Mononuclear cell (primary cell): ENCODE data around the gene LAMC1. TPM values are rescaled to one million over a fixed set of nuclear protein-coding genes. Genes with fewer than 3 reads are reported as not detected.

Experiments used
- H3K27me3 ChIP-seq: 2 replicates; pipeline ENCODE4 v1.6.0; 2011; ENCODE audit warnings: low read length, control low read depth; ENCODE audit not compliant: insufficient read depth
- H3K4me1 ChIP-seq: 2 replicates; pipeline ENCODE4 v1.5.1; 2011; ENCODE audit warnings: mild to moderate bottlenecking, low read length, control low read depth; ENCODE audit not compliant: insufficient read depth
- H3K4me3 ChIP-seq: 2 replicates; pipeline ENCODE4 v1.5.1; 2011; ENCODE audit warnings: mild to moderate bottlenecking, low read length, moderate library complexity
- H3K9me3 ChIP-seq: 2 replicates; pipeline ENCODE4 v1.5.1; 2011; ENCODE audit warnings: low read depth, mild to moderate bottlenecking, control low read depth, low read length
- total RNA-seq: library from RNA; depleted of rRNA; stranded (reverse); fragments of >200 nt; gene quantifications from one replicate; pipeline ENCODE4 v1.2.3, GENCODE V29; 2012

LAMC1 gene
- total RNA-seq, 1 donor = 2.6 TPM

- no peaks in the 10 kb centered on the region for H3K9me3 ChIP-seq
- H3K27me3 ChIP-seq = no peaks in the 10 kb centered on the region
- H3K4me3 ChIP-seq = no peak overlapping the region
- H3K4me1 ChIP-seq = no peaks in the 10 kb centered on the region
These were observed 155.8 kb downstream of the LAMC1 start for GRCh38 chr1:183179033-183179432.

- Histone ChIP-seq H3K4me1 (no peaks in the 10 kb centered on the region), H3K4me3 (no peak overlapping the region), H3K9me3 (no peaks in the 10 kb centered on the region), H3K27me3 (peaks cover 6% of the 10 kb centered on the region)
These were observed 157.0 kb downstream of the LAMC1 start for GRCh38 chr1:183180218-183180617.

DNA sequence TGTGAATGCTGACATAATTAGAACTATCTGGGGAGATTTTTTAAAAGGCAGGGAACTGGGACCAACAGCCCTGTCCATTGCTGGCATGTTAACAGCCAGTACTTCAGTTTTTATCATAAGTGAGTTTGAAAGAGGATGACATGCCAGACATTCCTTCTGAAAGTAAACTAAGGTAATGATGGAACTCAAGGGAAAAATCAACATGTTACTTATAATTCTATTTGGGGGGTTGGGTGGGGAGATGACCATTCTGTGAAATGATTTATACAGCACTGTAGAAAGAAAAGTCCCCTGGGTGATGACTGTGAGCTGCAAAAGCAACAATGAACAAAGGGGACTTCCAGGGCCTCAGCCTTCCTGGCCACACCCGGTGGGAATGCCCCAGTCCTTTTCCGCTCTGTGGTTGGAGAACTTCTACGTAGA is 157.4 kb downstream of the LAMC1 start:
- Histone ChIP-seq H3K4me3 (no peak overlapping the region), H3K27me3 (peaks cover 10% of the 10 kb centered on the region), H3K4me1 (no peaks in the 10 kb centered on the region), H3K9me3 (no peaks in the 10 kb centered on the region)

DNA sequence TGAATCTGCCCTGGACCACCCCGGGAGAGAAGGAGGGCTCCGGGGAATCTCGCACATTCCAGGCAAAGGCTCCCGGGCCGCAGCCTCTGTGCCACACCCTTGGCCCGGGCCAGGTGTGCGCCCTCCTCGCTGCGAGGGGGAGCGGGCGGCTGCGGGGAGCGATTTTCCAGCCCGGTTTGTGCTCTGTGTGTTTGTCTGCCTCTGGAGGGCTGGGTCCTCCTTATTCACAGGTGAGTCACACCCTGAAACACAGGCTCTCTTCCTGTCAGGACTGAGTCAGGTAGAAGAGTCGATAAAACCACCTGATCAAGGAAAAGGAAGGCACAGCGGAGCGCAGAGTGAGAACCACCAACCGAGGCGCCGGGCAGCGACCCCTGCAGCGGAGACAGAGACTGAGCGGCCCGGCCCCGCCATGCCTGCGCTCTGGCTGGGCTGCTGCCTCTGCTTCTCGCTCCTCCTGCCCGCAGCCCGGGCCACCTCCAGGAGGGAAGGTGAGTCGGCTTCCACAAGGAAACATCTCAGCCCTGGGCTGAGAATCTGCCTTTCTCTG is 162.8 kb downstream of the LAMC1 start, which contains the start of gene LAMC2:
Gene LAMC2, plus strand, starts transcription at position 324 of the 550 bp plus-strand sequence. Its CDS starts 89 bp downstream, at position 413.
- H3K27me3 ChIP-seq = peaks cover 42% of the 10 kb centered on the region
- no peaks in the 10 kb centered on the region for H3K9me3 ChIP-seq
- H3K4me1 ChIP-seq = no peaks in the 10 kb centered on the region
- no peak within 1 kb of the TSS for H3K4me3 ChIP-seq

DNA sequence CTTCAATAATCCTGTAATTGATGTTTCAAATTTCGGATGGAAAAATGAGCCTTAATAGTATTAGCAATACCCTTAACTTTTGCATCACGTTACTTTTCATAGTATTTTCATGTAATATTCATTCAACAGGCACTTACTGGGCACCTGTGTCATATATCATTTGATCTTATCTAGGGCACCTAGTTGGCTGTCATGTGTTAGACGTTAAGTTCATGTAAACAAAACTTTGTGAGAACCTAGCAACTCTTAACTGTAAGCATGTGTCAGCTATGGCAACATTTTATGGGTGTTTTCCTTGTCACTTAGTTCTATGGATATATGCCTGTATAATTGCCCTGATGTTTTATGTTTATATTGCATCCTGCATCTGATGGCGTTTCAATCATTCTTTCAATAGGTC is 163.6 kb downstream of the LAMC1 start:
- no peaks in the 10 kb centered on the region for H3K9me3 ChIP-seq
- no peaks in the 10 kb centered on the region for H3K4me1 ChIP-seq
- no peak overlapping the region for H3K4me3 ChIP-seq
- H3K27me3 ChIP-seq = peaks cover 42% of the 10 kb centered on the region

DNA sequence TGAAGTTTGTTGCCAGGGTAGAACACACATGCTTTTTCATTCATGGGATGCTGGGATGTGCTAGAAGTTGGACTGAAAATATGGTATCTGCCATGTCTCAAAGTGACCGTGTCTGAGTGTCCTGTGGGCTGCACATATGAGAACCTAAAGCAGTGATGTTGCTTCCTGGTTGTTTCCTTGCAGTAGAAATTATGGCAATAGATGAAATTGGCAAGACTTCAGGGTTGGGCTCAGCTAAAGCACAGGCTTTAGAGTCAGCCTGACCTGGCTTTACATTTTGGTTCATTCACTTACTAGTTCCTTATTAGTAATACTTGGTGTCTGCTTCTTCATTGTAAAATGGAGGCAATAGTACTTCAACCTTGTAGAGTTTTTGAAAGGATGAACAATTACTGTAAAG is 165.0 kb downstream of the LAMC1 start:
- Histone ChIP-seq H3K4me1 (no peaks in the 10 kb centered on the region), H3K27me3 (peaks cover 42% of the 10 kb centered on the region), H3K9me3 (no peaks in the 10 kb centered on the region), H3K4me3 (no peak overlapping the region)

DNA sequence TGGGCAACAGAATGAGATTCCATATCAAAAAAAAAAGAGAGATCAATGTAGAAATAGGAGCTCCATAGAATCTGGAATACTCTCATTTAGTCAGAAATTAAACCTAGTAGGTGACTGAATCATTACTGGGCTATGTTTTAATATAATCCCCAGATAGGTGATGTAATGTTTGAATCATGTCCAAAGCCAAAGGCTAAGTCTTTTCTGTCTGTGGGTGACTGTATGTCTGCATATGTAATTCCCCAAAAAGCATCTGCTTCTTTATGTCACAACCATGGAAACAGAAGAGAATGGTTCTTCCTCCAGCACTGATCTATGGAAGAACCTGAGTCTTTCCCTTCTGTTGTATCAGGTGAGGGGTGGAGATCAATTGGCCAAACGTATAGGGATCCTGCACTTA is 168.6 kb downstream of the LAMC1 start:
- Histone ChIP-seq H3K27me3 (peaks cover 20% of the 10 kb centered on the region), H3K4me1 (peaks cover 4% of the 10 kb centered on the region), H3K4me3 (no peak overlapping the region), H3K9me3 (no peaks in the 10 kb centered on the region)

- Histone ChIP-seq H3K4me1 (peaks cover 4% of the 10 kb centered on the region), H3K9me3 (no peaks in the 10 kb centered on the region), H3K27me3 (peaks cover 3% of the 10 kb centered on the region), H3K4me3 (no peak overlapping the region)
These were observed 170.8 kb downstream of the LAMC1 start for GRCh38 chr1:183193963-183194525.

DNA sequence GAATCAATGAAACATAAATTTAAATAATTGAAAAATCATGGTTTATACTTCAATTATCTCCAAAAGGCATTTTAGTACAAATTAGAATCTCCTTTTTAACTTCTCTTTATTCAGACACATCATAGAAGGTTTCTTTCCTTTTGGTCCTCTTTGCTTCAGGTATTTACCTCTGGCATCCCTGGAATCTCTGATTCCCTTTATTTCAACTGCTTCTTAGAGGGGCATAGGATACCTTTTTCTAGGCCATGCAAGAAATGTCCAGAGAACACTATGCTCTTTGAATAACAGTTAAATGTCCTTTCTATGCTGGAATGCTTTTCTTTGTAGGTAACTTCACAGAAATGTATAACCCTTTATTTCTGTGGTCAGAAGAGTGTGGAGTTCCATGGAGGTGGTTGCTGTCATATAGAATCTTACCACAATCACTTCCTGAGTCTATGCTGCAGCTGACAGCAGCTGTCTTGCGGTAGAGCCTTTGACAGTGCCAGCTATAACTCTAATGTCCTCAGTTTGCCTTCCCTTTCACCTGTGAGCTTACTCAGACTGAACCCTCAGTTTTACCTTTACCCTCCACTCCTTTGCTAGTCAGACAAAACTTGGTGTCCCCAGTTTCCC is 171.4 kb downstream of the LAMC1 start:
- H3K27me3 ChIP-seq = peaks cover 3% of the 10 kb centered on the region
- no peaks in the 10 kb centered on the region for H3K9me3 ChIP-seq
- peaks cover 4% of the 10 kb centered on the region for H3K4me1 ChIP-seq
- H3K4me3 ChIP-seq = no peak overlapping the region

GRCh38 chr1:183195142-183195574 is 171.9 kb downstream of the LAMC1 start:
- H3K27me3 ChIP-seq = peaks cover 3% of the 10 kb centered on the region
- no peak overlapping the region for H3K4me3 ChIP-seq
- H3K9me3 ChIP-seq = no peaks in the 10 kb centered on the region
- peaks cover 4% of the 10 kb centered on the region for H3K4me1 ChIP-seq

Other genes starting within 250 kb of the LAMC1 start
- 13.9 TPM for gene NPL, start 233.6 kb upstream of the LAMC1 start, total RNA-seq
- gene DHX9, start 184.1 kb upstream of the LAMC1 start, total RNA-seq = 377 TPM
- gene SHCBP1L, start 70.3 kb upstream of the LAMC1 start, total RNA-seq = not detected
- gene LAMC2, start 162.8 kb downstream of the LAMC1 start, total RNA-seq = not detected